Right lung (tissue), 5 donors: ENCODE results near the gene AFAP1. TPM values are rescaled to one million over a fixed set of nuclear protein-coding genes. Genes with fewer than 3 reads are reported as not detected.

ENCODE experiments used
- DNase-seq, 2 donors: peaks; one replicate each; pipeline ENCODE4 v3.0.0-alpha.2; 2013
- polyA plus RNA-seq, 5 donors: library from polyadenylated mRNA; unstranded; fragments of 120-200 nt; gene quantifications; one replicate each; pipeline versions ENCODE4 v1.2.1 to v1.2.3, GENCODE V29; 2013; ENCODE audit warnings: inconsistent platforms in 1 of 5, low replicate concordance in 1 of 5; ENCODE audit not compliant: insufficient read length in 5 of 5, insufficient read depth in 1 of 5

Gene AFAP1
- polyA plus RNA-seq, 5 donors: 20.4 to 28.0 (median 24.3) TPM

- DNase-seq: no peak
These were observed 92.5 kb downstream of the AFAP1 start for GRCh38 chr4:7847206-7847605.

- DNase-seq: no peak
These were observed 94.0 kb downstream of the AFAP1 start for GRCh38 chr4:7845493-7846128.

- DNase-seq: no peak
These were observed 95.1 kb downstream of the AFAP1 start for GRCh38 chr4:7844594-7844991.

GRCh38 chr4:7843831-7844593, 95.6 kb downstream of the AFAP1 start:
- no peak for DNase-seq

GRCh38 chr4:7842384-7843279, 97.0 kb downstream of the AFAP1 start:
- peak; percentile 64 to 78 for DNase-seq

GRCh38 chr4:7841894-7842293, 97.8 kb downstream of the AFAP1 start:
- no peak for DNase-seq

GRCh38 chr4:7841071-7841470, 98.6 kb downstream of the AFAP1 start:
- no peak for DNase-seq

- no peak for DNase-seq
These were observed 99.8 kb downstream of the AFAP1 start for GRCh38 chr4:7839856-7840255.

GRCh38 chr4:7838136-7838782, 101.4 kb downstream of the AFAP1 start:
- no peak for DNase-seq

GRCh38 chr4:7837597-7838135, 102.0 kb downstream of the AFAP1 start:
- DNase-seq: no peak

GRCh38 chr4:7831858-7832730, 107.6 kb downstream of the AFAP1 start:
- DNase-seq: no peak

- peak; percentile 60 to 71 for DNase-seq
These were observed 108.3 kb downstream of the AFAP1 start for GRCh38 chr4:7831330-7831729.

- DNase-seq: no peak
These were observed 108.9 kb downstream of the AFAP1 start for GRCh38 chr4:7830747-7831146.

- no peak for DNase-seq
These were observed 109.7 kb downstream of the AFAP1 start for GRCh38 chr4:7829652-7830580.

GRCh38 chr4:7828793-7829301, 110.8 kb downstream of the AFAP1 start:
- DNase-seq: no peak

GRCh38 chr4:7828011-7828720, 111.5 kb downstream of the AFAP1 start:
- DNase-seq: peak; percentile 79 to 89

- DNase-seq: no peak
These were observed 112.1 kb downstream of the AFAP1 start for GRCh38 chr4:7827566-7827965.

- DNase-seq: no peak
These were observed 112.8 kb downstream of the AFAP1 start for GRCh38 chr4:7826909-7827306.
